ENCODE data around the gene VPS8. TPM values are rescaled to one million over a fixed set of nuclear protein-coding genes. Genes with fewer than 3 reads are reported as not detected.
A peak's percentile ranks its signal among the peaks of the same experiment; 100 is the strongest.
"Not testable (repeated sequence)": the region's sequence is repeated elsewhere in the genome, so short reads cannot be mapped to it uniquely, and the experiment has no call there.

VPS8 gene
- total and polyA plus RNA-seq, 7 donors = 11.4 to 52.6 (median 30.8) TPM

DNA sequence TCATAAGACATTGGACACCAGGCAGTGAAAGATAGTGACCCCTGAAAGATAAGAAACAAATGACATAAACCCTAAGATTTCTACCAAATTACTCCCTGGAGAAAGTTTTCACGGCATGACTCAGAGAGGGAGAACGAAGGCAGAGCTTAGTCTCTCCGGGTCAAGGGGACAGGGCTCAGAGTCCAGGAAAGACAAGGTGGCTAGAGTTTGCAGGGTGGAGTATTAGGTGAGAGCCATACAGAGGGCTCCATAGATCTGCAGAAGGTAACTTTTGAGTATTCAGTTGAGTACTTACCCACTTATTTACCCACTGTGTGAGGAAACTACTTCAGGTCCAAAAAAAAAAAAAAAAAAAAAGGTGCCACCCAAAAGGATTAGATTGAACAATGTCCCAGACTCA is 197.7 kb downstream of the VPS8 start:
- whole genome bisulfite sequencing, 3 donors = 96 to 98% (median 97%) methylated on average over 3 of the region's 3 CpGs

DNA sequence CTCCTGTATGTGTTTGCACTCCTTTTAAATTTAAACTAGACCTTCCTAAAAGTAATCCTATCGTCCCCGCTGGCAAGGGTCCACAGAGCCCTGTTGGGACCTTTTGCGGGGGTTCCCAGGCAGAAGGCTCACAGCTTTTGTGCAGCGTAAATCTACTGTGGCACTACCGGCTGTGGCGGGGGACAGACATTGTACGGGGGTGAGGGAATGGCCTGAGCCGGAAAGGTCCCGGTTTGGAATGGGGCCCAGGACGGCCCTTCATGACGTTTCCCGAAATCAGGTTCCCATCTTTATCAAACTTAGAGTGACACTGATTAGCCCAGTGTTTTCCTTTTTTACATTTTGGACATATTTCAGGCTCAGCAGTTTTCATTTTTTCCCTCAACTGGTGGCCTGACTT is 205.6 kb downstream of the VPS8 start:
- 60 to 72% (median 61%) methylated on average over 12 of the region's 12 CpGs for WGBS, 3 donors

More for the DNA sequence above, 197.7 kb downstream of the VPS8 start:
- H3K9me3 ChIP-seq = no peaks in the 10 kb centered on the region
- TF ChIP-seq, protein P1, sequence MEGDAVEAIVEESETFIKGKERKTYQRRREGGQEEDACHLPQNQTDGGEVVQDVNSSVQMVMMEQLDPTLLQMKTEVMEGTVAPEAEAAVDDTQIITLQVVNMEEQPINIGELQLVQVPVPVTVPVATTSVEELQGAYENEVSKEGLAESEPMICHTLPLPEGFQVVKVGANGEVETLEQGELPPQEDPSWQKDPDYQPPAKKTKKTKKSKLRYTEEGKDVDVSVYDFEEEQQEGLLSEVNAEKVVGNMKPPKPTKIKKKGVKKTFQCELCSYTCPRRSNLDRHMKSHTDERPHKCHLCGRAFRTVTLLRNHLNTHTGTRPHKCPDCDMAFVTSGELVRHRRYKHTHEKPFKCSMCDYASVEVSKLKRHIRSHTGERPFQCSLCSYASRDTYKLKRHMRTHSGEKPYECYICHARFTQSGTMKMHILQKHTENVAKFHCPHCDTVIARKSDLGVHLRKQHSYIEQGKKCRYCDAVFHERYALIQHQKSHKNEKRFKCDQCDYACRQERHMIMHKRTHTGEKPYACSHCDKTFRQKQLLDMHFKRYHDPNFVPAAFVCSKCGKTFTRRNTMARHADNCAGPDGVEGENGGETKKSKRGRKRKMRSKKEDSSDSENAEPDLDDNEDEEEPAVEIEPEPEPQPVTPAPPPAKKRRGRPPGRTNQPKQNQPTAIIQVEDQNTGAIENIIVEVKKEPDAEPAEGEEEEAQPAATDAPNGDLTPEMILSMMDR (IDR thresholded peaks at IDR 0.05) = no peak
- H3K27ac ChIP-seq = no peak overlapping the region
- no peak for ATAC-seq
- intact Hi-C loops (cut with DNase I) = no loop called here
- no peak for DNase-seq
- H3K27me3 ChIP-seq (ENCODE audit: insufficient read depth in 3 of 3, low read length in 2 of 3) = no peaks in the 10 kb centered on the region
- no peaks in the 10 kb centered on the region for H3K4me1 ChIP-seq
- H3K36me3 ChIP-seq (ENCODE audit: insufficient read depth in 1 of 2, low read depth in 1 of 2) = peaks cover 0 to 25% of the 10 kb centered on the region in 2 donors
- no peak overlapping the region for H3K4me3 ChIP-seq

DNA sequence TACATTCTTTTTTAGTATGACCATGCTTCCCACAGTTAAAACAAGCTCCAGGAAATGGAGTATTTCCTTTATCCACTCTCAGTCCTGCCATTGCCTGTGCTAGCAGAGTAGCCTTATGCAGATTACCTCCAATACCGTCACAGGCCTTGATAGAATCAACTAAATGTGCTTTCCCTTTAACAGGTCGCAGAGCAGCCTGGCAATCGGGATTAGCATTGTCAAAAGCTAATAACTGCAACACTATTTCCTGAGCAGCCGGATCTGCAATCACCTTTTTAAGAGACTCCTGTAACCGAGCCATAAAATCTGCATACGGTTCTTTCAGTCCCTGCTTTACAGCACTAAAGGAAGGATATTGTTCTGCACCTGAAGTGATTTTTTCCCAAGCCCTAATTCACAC is 206.0 kb downstream of the VPS8 start:
- H3K27me3 ChIP-seq (ENCODE audit: insufficient read depth in 3 of 3, low read length in 2 of 3); H3K4me3 ChIP-seq; H3K9me3 ChIP-seq; H3K27ac ChIP-seq; ATAC-seq; H3K4me1 ChIP-seq; DNase-seq; intact Hi-C loops (cut with DNase I): not testable (repeated sequence)
- peaks cover 0 to 19% of the 10 kb centered on the region in 2 donors for H3K36me3 ChIP-seq (ENCODE audit: insufficient read depth in 1 of 2, low read depth in 1 of 2)
- WGBS, 3 donors = 64 to 68% (median 64%) methylated on average over 6 of the region's 6 CpGs

More for the DNA sequence above, 205.6 kb downstream of the VPS8 start:
- H3K36me3 ChIP-seq (ENCODE audit: insufficient read depth in 1 of 2, low read depth in 1 of 2) = peaks cover 0 to 24% of the 10 kb centered on the region in 2 donors
- H3K9me3 ChIP-seq; ATAC-seq; H3K27ac ChIP-seq; H3K4me3 ChIP-seq; H3K27me3 ChIP-seq (ENCODE audit: insufficient read depth in 3 of 3, low read length in 2 of 3); H3K4me1 ChIP-seq; intact Hi-C loops (cut with DNase I): not testable (repeated sequence)
- DNase-seq = peak in 1 of 2 donors; percentile 19

DNA sequence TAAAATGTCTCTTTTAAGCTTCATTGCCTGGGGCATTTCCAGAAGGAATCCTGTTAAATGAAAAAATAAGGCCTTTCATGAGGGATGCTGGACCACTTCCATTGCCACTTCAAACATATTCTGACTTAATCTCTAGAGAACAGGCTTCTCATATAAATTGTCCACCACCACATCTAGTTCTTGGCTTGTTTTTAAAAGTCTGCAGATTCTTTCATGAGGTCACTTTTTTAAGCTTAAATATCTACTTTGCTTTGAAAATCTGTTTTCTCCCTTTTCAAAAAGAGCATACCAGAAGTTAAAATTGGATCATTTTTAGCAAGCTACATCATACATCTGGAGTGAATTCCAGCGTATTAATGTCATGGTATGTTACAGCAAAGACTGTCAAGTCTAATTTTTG is 209.3 kb downstream of the VPS8 start:
- Histone ChIP-seq H3K4me1 (no peaks in the 10 kb centered on the region), H3K36me3 (ENCODE audit: insufficient read depth in 1 of 2, low read depth in 1 of 2) (peaks cover 5 to 25% of the 10 kb centered on the region in 2 donors), H3K9me3 (no peaks in the 10 kb centered on the region), H3K27ac (no peak overlapping the region), H3K4me3 (no peak overlapping the region), H3K27me3 (ENCODE audit: insufficient read depth in 3 of 3, low read length in 2 of 3) (no peaks in the 10 kb centered on the region)
- ATAC-seq (no peak), DNase-seq (no peak)
- intact Hi-C loops (cut with DNase I) = no loop called here
- TF ChIP-seq, protein P1 (IDR thresholded peaks at IDR 0.05) = no peak
- WGBS, 3 donors = 33 to 47% (median 41%) methylated on average over 1 of the region's 1 CpG

DNA sequence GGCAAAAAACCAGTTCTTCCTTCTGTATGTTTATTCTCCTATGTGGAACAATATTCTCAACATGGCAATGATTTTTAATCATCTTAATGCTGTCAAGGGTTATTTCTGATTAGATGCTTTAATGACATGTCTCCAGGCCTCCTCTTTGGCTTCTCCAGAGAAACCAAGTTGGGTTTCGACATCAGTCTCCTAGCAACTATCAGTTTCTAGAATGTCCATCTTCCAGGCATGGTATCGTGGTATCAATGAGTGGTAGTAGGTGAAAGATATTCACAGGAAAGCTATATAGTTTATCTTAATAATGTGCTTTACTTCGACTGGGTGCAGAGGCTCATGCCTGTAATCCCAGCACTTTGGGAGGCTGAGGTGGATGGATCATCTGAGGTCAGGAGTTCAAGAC is 212.4 kb downstream of the VPS8 start:
- H3K4me1 ChIP-seq = no peaks in the 10 kb centered on the region
- H3K27ac ChIP-seq = no peak overlapping the region
- 91 to 96% (median 93%) methylated on average over 3 of the region's 3 CpGs for WGBS, 3 donors
- H3K4me3 ChIP-seq = no peak overlapping the region
- intact Hi-C loops (cut with DNase I) = no loop called here
- DNase-seq (no peak), ATAC-seq (no peak)
- no peaks in the 10 kb centered on the region for H3K9me3 ChIP-seq
- H3K27me3 ChIP-seq (ENCODE audit: insufficient read depth in 3 of 3, low read length in 2 of 3) = no peaks in the 10 kb centered on the region
- peaks cover 10 to 36% of the 10 kb centered on the region in 2 donors for H3K36me3 ChIP-seq (ENCODE audit: insufficient read depth in 1 of 2, low read depth in 1 of 2)
- TF ChIP-seq, protein P1 (IDR thresholded peaks at IDR 0.05) = no peak

DNA sequence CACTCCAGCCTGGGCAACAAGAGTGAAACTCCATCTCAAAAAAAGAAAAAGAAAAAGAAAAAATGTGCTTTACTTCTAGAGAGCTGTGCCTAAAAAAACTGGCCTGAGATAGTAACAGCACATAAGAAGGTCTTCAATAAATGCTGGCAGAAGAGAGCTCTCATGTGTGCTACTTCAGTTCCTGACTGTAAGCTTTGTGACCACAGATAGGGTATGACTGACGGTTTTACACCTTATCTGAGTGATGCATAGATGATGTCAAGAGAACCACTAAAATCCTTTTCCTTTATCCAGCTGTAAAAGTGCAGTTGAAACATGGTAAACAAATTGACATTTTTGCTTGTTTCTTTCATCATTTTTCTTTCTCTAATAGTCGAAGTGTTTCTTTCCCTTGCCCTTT is 213.0 kb downstream of the VPS8 start:
- TF ChIP-seq, protein P1 (IDR thresholded peaks at IDR 0.05) = no peak
- no peaks in the 10 kb centered on the region for H3K9me3 ChIP-seq
- no peak overlapping the region for H3K4me3 ChIP-seq
- intact Hi-C loops (cut with DNase I) = no loop called here
- 89 to 92% (median 91%) methylated on average over 2 of the region's 2 CpGs for WGBS, 3 donors
- H3K27me3 ChIP-seq (ENCODE audit: insufficient read depth in 3 of 3, low read length in 2 of 3) = no peaks in the 10 kb centered on the region
- no peak for ATAC-seq
- H3K36me3 ChIP-seq (ENCODE audit: insufficient read depth in 1 of 2, low read depth in 1 of 2) = peaks cover 10 to 41% of the 10 kb centered on the region in 2 donors
- no peaks in the 10 kb centered on the region for H3K4me1 ChIP-seq
- DNase-seq = no peak
- no peak overlapping the region for H3K27ac ChIP-seq
